ENCODE data around the gene ATP1B2. TPM values are rescaled to one million over a fixed set of nuclear protein-coding genes. Genes with fewer than 3 reads are reported as not detected.

ATP1B2 gene
- total RNA-seq, 4 donors from 2014 or later = 0.09 to 1.5 (median 0.21) TPM; not detected in 1

DNA sequence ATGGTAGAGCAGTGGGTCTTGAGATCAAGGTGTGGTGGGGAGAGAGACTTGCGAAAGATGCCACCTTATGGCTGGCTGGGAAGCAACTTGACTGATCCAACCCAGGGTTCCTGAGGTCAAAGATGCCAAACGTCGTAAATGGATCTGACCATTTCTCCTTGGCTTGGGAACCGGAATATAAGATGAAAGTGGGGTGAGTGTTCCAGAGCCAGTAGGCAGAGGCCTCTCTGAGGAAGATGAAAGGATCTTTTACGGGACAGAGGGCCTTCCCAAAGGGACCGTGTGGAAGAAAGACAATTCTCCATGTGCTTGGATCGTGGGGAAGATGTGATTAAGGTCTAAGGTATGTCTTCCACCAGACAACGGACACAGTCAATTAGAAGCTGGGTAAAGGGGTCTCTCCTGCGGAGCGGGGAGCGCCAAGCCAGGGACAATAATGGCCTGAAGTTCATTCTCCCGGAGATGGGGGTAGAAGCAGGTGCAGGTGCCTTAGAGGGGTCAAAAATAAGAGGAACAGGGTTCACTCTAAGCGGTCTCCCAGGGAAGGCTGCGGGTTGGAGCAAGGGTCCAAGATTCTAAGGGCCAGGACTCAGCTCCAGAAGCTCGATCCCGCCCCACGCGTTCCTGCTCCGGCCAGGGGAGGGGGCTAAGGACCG lies 36.8 kb upstream of the ATP1B2 start:
- Histone ChIP-seq H3K27me3 (no peaks in the 10 kb centered on the region), H3K36me3 (peaks cover 0 to 11% (median 0%) of the 10 kb centered on the region in 3 donors), H3K9me3 (no peaks in the 10 kb centered on the region), H3K27ac (peak overlapping the region; percentile 92 to 100 (median 98)), H3K4me1 (peaks cover 21 to 59% (median 27%) of the 10 kb centered on the region in 3 donors), H3K4me3 (peak overlapping the region; percentile 81 to 96 (median 86))
- 7 to 9% methylated on average over 12 to 20 of the region's 20 CpGs for WGBS, 2 donors
- no peak for DNase-seq
- intact Hi-C loops (cut with DNase I) = no loop called here
- TF ChIP-seq CTCF (IDR thresholded peaks at IDR 0.05) = no peak
- no peak for TF ChIP-seq POLR2A (IDR thresholded peaks at IDR 0.05)

GRCh38 chr17:7614425-7615264 lies 36.1 kb upstream of the ATP1B2 start, which contains the start of gene FXR2:
Gene FXR2 (minus strand): TSS chr17:7614897. CDS start chr17:7614532, 365 bp downstream.
- no peaks in the 10 kb centered on the region for H3K27me3 ChIP-seq
- peaks cover 0 to 11% (median 0%) of the 10 kb centered on the region in 3 donors for H3K36me3 ChIP-seq
- DNase-seq = peak; percentile 96
- no peaks in the 10 kb centered on the region for H3K9me3 ChIP-seq
- peak within 1 kb of the TSS; percentile 81 to 96 (median 86) for H3K4me3 ChIP-seq
- 0 to 1% methylated on average over 22 to 31 of the region's 93 CpGs for WGBS, 2 donors
- peaks cover 21 to 52% (median 27%) of the 10 kb centered on the region in 3 donors for H3K4me1 ChIP-seq
- intact Hi-C loops (cut with DNase I) = no loop called here
- peak within 1 kb of the TSS; percentile 92 to 100 (median 98) for H3K27ac ChIP-seq
- TF ChIP-seq CTCF (IDR thresholded peaks at IDR 0.05) = peak; percentile 38 to 89 (median 72)
- TF ChIP-seq POLR2A (IDR thresholded peaks at IDR 0.05) = peak in 3 of 4 donors; percentile 86 to 94 (median 89)

DNA sequence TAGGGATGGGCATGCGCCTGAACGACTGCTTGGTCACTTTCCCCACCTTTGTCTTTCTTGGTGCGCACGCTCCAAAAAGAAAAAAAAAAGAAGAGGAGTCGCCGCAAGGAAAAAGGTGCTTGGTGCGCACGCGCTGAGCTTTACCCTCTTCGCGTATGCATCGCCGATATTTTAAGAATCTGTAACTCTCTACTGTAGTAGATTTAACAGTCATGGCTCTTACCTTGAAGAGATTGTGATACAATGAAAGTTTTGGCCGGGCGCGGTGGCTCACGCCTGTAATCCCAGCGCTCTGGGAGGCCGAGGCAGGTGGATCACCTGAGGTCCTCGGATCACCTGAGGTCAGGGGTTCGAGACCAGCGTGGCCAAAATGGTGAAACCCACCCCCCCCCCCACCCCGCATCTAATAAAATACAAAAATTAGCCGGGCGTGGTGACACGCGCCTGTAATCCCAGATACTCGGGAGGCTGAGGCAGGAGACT lies 35.4 kb upstream of the ATP1B2 start:
- TF ChIP-seq CTCF (IDR thresholded peaks at IDR 0.05) (no peak), POLR2A (IDR thresholded peaks at IDR 0.05) (no peak)
- peaks cover 0 to 7% (median 0%) of the 10 kb centered on the region in 3 donors for H3K36me3 ChIP-seq
- H3K27ac ChIP-seq = peak overlapping the region; percentile 92 to 100 (median 98)
- peaks cover 21 to 45% (median 27%) of the 10 kb centered on the region in 3 donors for H3K4me1 ChIP-seq
- intact Hi-C loops (cut with DNase I) = no loop called here
- H3K27me3 ChIP-seq = no peaks in the 10 kb centered on the region
- no peaks in the 10 kb centered on the region for H3K9me3 ChIP-seq
- peak overlapping the region; percentile 21 to 96 (median 82) for H3K4me3 ChIP-seq
- no peak for DNase-seq
- WGBS, 2 donors = 5% methylated on average over 26 to 28 of the region's 28 CpGs

DNA sequence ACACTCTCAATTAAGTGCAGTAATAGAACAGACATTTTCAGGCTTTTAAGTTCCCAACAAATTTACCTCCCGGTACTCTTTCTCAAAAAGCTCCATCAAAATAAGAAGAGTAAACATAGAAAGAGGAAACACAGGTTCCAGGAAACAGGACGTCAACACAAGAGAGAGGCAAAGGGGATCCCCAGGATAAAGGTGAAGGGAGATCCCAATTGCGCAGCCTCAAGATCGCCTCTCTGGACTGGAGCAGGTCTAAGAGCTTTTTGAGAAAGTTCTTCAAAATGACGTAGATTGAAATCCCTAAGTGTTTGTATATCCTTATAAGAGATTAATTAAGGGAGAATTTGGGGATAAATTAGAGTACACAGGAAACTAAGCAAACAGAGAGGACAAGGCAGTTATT lies 32.1 kb upstream of the ATP1B2 start:
- Histone ChIP-seq H3K4me1 (peaks cover 3 to 12% (median 11%) of the 10 kb centered on the region in 3 donors), H3K36me3 (no peaks in the 10 kb centered on the region), H3K9me3 (no peaks in the 10 kb centered on the region), H3K27ac (no peak overlapping the region), H3K4me3 (no peak overlapping the region), H3K27me3 (no peaks in the 10 kb centered on the region)
- intact Hi-C loops (cut with DNase I) = no loop called here
- DNase-seq = no peak
- no peak for TF ChIP-seq POLR2A (IDR thresholded peaks at IDR 0.05)
- no peak for TF ChIP-seq CTCF (IDR thresholded peaks at IDR 0.05)
- WGBS, 2 donors = 62 to 70% methylated on average over 5 of the region's 5 CpGs
